Heart right ventricle (tissue), 16 donors: ENCODE results near the gene PRDM16. TPM values are rescaled to one million over a fixed set of nuclear protein-coding genes. Genes with fewer than 3 reads are reported as not detected.

Source experiments
- ATAC-seq, 8 donors: fragments of 200-7000 bp; cut with Tn5 transposase; one replicate each; pipeline ENCODE4 v1.9.1; 2020; ENCODE audit warnings: mild to moderate bottlenecking in 8 of 8, moderate library complexity in 8 of 8, moderate number of reproducible peaks in 1 of 8
- DNase-seq, 2 donors: peaks; one replicate each; pipeline ENCODE4 v3.0.0-alpha.2; 2020
- H3K27ac ChIP-seq, 10 donors: fragments of 200-600 bp; sonication (generic) in 2 of 10; one replicate each; pipeline versions ENCODE4 v1.5.0 to v1.8.0; 2020 to 2022; ENCODE audit warnings: mild to moderate bottlenecking in 3 of 10
- H3K27me3 ChIP-seq, 7 donors: fragments of 200-600 bp; one replicate each; pipeline ENCODE4 v1.8.0; 2021 to 2022; ENCODE audit warnings: mild to moderate bottlenecking in 2 of 7
- H3K36me3 ChIP-seq, 9 donors: fragments of 200-600 bp; sonication (generic) in 1 of 9; one replicate each; pipeline versions ENCODE4 v1.5.0 to v1.8.0; 2020 to 2022; ENCODE audit warnings: mild to moderate bottlenecking in 2 of 9
- H3K4me1 ChIP-seq, 9 donors: fragments of 200-600 bp; sonication (generic) in 1 of 9; one replicate each; pipeline versions ENCODE4 v1.5.0 to v1.8.0; 2020 to 2022; ENCODE audit warnings: mild to moderate bottlenecking in 4 of 9
- H3K4me3 ChIP-seq, 10 donors: fragments of 200-600 bp; sonication (generic) in 2 of 10; one replicate each; pipeline versions ENCODE4 v1.5.0 to v1.8.0; 2020 to 2022; ENCODE audit warnings: mild to moderate bottlenecking in 7 of 10, moderate library complexity in 2 of 10
- H3K9me3 ChIP-seq, 11 donors: fragments of 200-600 bp in 10 of 11; sonication (generic) in 2 of 11; one replicate each; pipeline versions ENCODE4 v1.5.0 to v1.8.0; 2013 to 2022; ENCODE audit warnings: mild to moderate bottlenecking in 2 of 11, control low read depth in 1 of 11, moderate library complexity in 1 of 11
- WGBS, 2 donors: extraction: QIAGEN DNeasy Blood & Tissue Kit; methylation state at CpG; one replicate each; pipeline ENCODE4 v1.1.7; 2013; ENCODE audit warnings: inconsistent platforms in 1 of 2; 5-methylcytosine and 5-hydroxymethylcytosine counted together
- intact Hi-C, 10 donors: fragments of 100-400 bp; cut with DNase I; formaldehyde crosslinking; loops; one replicate each; pipeline versions ENCODE4 v1.11.1 to v1.14.2; 2022
- polyA plus RNA-seq, 2 donors: library from polyadenylated mRNA; stranded (reverse); fragments of 200-250 nt; gene quantifications; one replicate each; pipeline ENCODE4 v1.2.3, GENCODE V29; 2013
- total RNA-seq, 10 donors: library from RNA; stranded (reverse); fragmentation: NEBNext Ultra II Directional in 3 of 10; extraction: Animal tissue kit (Norgen Biotek cat#: 25700) in 3 of 10; gene quantifications; one replicate each; pipeline versions ENCODE4 v1.2.1 to v1.2.4, GENCODE V29; 2021 to 2023
- TF ChIP-seq, protein P1 (sequence below), 9 donors: fragments of 200-600 bp; sonication (generic) in 2 of 9; IDR thresholded peaks; one replicate each; pipeline versions ENCODE4 v1.5.0 to v1.8.0; 2021 to 2022; ENCODE audit warnings: antibody characterized with exemption in 9 of 9, mild to moderate bottlenecking in 5 of 9, moderate library complexity in 1 of 9
- donor health status: Arrhythmogenic right ventricular cardiomyopathy.
- donor health status: ischemic (EF 13 %, LVEDD 7.1; RV severe dilation, severe dysfunction).
- donor health status: healthy with polysubstance abuse.
- donor health status: DM: no; HTN: yes; CAD: no.
- donor health status: DM: no; HTN: no; CAD: no.
- donor health status: ischemic (EF 25% LVEDD 6.9; RV normal size, moderate dysfunction).
- donor health status: ischemic (EF 25% LVEDD 5.7; RV mildly dilated, moderate dysfunction).
- donor health status: healthy.
- donor health status: DM: yes; HTN: yes; CAD: no.
- donor health status: Ischemic cardiomyopathy.
- donor health status: ischemic (EF 35%, LVEDD 5.7; RV mildly dilated, moderate dysfunction).
- donor health status: nonischemic (EF 11% LVEDD 7.7; RV severe dilation, severe dysfunction).
- donor health status: DM: yes; HTN: yes; CAD: no.
- donor health status: PGD.
- donor health status: ischemic (EF 29% LVEDD 5.4; RV normal size, mild dysfunction).
- donor health status: nonischemic (EF 23%, LVEDD 6.1; RV moderate dilation, normal function).

Gene PRDM16
- total and polyA plus RNA-seq, 12 donors, result 4.1 to 25.9 (median 14.8) TPM

GRCh38 chr1:3404801-3405200, 335.8 kb downstream of the PRDM16 start:
- DNase-seq, result no peak
- WGBS, 2 donors, result 92 to 93% methylated on average over 27 of the region's 27 CpGs
- Histone ChIP-seq H3K4me1 (peaks cover 0 to 29% (median 13%) of the 10 kb centered on the region in 9 donors), H3K4me3 (no peak overlapping the region), H3K36me3 (peaks cover 0 to 31% (median 0%) of the 10 kb centered on the region in 9 donors), H3K9me3 (no peaks in the 10 kb centered on the region), H3K27ac (no peak overlapping the region), H3K27me3 (no peaks in the 10 kb centered on the region)
- no peak for ATAC-seq
- intact Hi-C loops, result loop anchor here in 2 of 10 donors (5.0 to 10.0 kb wide), 2 partner anchors 338 to 340 kb away; partner anchors contain the start of gene PRDM16 (in 2 of the 2)
- TF ChIP-seq, protein P1, sequence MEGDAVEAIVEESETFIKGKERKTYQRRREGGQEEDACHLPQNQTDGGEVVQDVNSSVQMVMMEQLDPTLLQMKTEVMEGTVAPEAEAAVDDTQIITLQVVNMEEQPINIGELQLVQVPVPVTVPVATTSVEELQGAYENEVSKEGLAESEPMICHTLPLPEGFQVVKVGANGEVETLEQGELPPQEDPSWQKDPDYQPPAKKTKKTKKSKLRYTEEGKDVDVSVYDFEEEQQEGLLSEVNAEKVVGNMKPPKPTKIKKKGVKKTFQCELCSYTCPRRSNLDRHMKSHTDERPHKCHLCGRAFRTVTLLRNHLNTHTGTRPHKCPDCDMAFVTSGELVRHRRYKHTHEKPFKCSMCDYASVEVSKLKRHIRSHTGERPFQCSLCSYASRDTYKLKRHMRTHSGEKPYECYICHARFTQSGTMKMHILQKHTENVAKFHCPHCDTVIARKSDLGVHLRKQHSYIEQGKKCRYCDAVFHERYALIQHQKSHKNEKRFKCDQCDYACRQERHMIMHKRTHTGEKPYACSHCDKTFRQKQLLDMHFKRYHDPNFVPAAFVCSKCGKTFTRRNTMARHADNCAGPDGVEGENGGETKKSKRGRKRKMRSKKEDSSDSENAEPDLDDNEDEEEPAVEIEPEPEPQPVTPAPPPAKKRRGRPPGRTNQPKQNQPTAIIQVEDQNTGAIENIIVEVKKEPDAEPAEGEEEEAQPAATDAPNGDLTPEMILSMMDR (IDR thresholded peaks at IDR 0.05), result no peak

DNA sequence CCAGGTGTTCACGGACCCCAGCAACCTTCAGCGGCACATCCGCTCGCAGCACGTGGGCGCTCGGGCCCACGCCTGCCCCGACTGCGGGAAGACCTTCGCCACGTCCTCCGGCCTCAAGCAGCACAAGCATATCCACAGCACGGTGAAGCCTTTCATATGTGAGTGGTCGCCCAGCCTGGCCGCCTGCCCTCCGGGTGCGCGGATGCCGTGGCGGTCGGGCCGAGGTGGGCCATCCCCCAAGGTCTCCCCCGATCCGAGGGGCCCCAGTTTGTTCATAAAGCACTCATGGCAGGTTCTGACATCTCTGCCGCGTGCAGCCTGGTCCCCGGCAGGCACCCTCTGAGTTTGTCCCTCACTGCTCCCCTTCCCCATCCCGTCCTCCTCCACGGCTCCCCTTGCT, 336.5 kb downstream of the PRDM16 start:
- TF ChIP-seq, protein P1 (IDR thresholded peaks at IDR 0.05), result no peak
- ATAC-seq, result no peak
- WGBS, 2 donors, result 91 to 94% methylated on average over 30 of the region's 30 CpGs
- Histone ChIP-seq H3K9me3 (no peaks in the 10 kb centered on the region), H3K4me3 (no peak overlapping the region), H3K27ac (no peak overlapping the region), H3K36me3 (peaks cover 0 to 31% (median 0%) of the 10 kb centered on the region in 9 donors), H3K4me1 (peaks cover 0 to 29% (median 13%) of the 10 kb centered on the region in 9 donors), H3K27me3 (no peaks in the 10 kb centered on the region)
- intact Hi-C loops, result loop anchor here in 2 of 10 donors (5.0 to 10.0 kb wide), 2 partner anchors 338 to 341 kb away; partner anchors contain the start of gene PRDM16 (in 2 of the 2)
- DNase-seq, result no peak

- Histone ChIP-seq H3K27me3 (no peaks in the 10 kb centered on the region), H3K36me3 (peaks cover 0 to 31% (median 0%) of the 10 kb centered on the region in 9 donors), H3K27ac (no peak overlapping the region), H3K4me1 (peaks cover 0 to 28% (median 13%) of the 10 kb centered on the region in 9 donors), H3K9me3 (no peaks in the 10 kb centered on the region), H3K4me3 (no peak overlapping the region)
- intact Hi-C loops, result loop anchor here in 2 of 10 donors (5.0 to 10.0 kb wide), 2 partner anchors 339 to 341 kb away; partner anchors contain the start of gene PRDM16 (in 2 of the 2)
- TF ChIP-seq, protein P1 (IDR thresholded peaks at IDR 0.05), result no peak
- ATAC-seq (no peak), DNase-seq (no peak)
- 83 to 86% methylated on average over 17 of the region's 17 CpGs for WGBS, 2 donors
These were observed 337.2 kb downstream of the PRDM16 start for GRCh38 chr1:3405974-3406867.

- intact Hi-C loops, result loop anchor here in 2 of 10 donors (5.0 to 10.0 kb wide), 2 partner anchors 340 to 342 kb away; partner anchors contain the start of gene PRDM16 (in 2 of the 2)
These were observed 338.0 kb downstream of the PRDM16 start for GRCh38 chr1:3407021-3407420.

More at GRCh38 chr1:3407021-3407420, 338.0 kb downstream of the PRDM16 start:
- Histone ChIP-seq H3K27me3 (no peaks in the 10 kb centered on the region), H3K27ac (no peak overlapping the region), H3K4me1 (peaks cover 0 to 26% (median 8%) of the 10 kb centered on the region in 9 donors), H3K36me3 (peaks cover 0 to 31% (median 0%) of the 10 kb centered on the region in 9 donors), H3K4me3 (no peak overlapping the region), H3K9me3 (no peaks in the 10 kb centered on the region)
- ATAC-seq, result no peak
- TF ChIP-seq, protein P1 (IDR thresholded peaks at IDR 0.05), result no peak
- 83% methylated on average over 12 of the region's 12 CpGs for WGBS, 2 donors
- DNase-seq, result no peak
